Measurements from ENCODE around the gene DNAH11. TPM values are rescaled to one million over a fixed set of nuclear protein-coding genes. Genes with fewer than 3 reads are reported as not detected.

Gene DNAH11
- total RNA-seq, 1 experiment from 2014 or later = 0.91 TPM

DNA sequence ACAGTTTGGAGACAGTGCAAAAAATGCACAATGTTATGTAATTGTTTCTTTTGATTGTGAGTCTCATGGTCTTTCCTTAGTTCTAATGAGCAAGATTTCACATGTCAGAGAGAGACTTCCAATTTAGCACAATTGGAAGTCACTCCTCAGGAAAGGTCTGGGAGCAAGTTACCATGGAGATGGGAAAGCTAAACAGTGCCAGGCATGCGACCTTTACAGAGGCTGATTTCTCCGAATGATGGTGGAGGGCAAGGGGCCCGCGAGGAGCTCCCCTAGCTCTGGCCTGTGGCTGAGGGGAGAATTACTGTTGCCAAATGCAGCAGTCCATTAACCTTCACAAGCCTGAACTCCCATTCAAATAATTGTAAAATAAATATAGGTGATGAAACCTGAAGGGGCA is 343.6 kb downstream of the DNAH11 start:
- TF ChIP-seq, protein P1, sequence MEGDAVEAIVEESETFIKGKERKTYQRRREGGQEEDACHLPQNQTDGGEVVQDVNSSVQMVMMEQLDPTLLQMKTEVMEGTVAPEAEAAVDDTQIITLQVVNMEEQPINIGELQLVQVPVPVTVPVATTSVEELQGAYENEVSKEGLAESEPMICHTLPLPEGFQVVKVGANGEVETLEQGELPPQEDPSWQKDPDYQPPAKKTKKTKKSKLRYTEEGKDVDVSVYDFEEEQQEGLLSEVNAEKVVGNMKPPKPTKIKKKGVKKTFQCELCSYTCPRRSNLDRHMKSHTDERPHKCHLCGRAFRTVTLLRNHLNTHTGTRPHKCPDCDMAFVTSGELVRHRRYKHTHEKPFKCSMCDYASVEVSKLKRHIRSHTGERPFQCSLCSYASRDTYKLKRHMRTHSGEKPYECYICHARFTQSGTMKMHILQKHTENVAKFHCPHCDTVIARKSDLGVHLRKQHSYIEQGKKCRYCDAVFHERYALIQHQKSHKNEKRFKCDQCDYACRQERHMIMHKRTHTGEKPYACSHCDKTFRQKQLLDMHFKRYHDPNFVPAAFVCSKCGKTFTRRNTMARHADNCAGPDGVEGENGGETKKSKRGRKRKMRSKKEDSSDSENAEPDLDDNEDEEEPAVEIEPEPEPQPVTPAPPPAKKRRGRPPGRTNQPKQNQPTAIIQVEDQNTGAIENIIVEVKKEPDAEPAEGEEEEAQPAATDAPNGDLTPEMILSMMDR (IDR thresholded peaks at IDR 0.05; ENCODE audit: unreplicated experiment) = no peak
- no peak overlapping the region for H3K4me3 Mint-ChIP-seq (ENCODE audit: unreplicated experiment)
- ChIA-PET POLR2A (no interaction called here), CTCF (no interaction called here)
- intact Hi-C loops (cut with micrococcal nuclease) = no loop called here
- H3K4me1 Mint-ChIP-seq (ENCODE audit: insufficient read depth, unreplicated experiment) = no peaks in the 10 kb centered on the region
- H3K27me3 Mint-ChIP-seq (ENCODE audit: insufficient read depth, unreplicated experiment) = no peaks in the 10 kb centered on the region
- H3K36me3 Mint-ChIP-seq (ENCODE audit: insufficient read depth, unreplicated experiment) = no peaks in the 10 kb centered on the region
- no peak for DNase-seq (ENCODE audit: unreplicated experiment)
- no peaks in the 10 kb centered on the region for H3K9me3 Mint-ChIP-seq (ENCODE audit: unreplicated experiment)
- H3K27ac Mint-ChIP-seq (ENCODE audit: low read depth, unreplicated experiment) = no peak overlapping the region
- no TSS peak for BruUV-seq (replicated peaks)

DNA sequence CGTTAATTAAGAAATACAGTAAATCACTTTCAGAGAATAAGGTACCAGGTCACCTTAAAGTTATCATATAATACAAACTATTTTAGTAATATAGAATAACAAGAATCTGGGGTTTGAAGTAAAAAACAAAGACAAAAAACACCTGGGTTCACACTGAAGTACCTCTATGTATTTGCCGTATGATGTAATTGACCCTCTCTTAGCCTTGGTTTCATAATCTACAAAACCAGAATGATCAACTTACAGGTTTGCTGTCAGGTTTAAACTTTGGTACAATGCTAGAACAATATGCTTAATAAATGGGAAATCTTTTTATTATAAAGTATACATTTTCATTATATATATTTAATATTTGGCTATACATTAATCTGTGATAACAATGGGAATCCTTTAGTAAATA is 344.5 kb downstream of the DNAH11 start:
- H3K4me1 Mint-ChIP-seq (ENCODE audit: insufficient read depth, unreplicated experiment) = no peaks in the 10 kb centered on the region
- H3K9me3 Mint-ChIP-seq (ENCODE audit: unreplicated experiment) = no peaks in the 10 kb centered on the region
- ChIA-PET CTCF (no interaction called here), POLR2A (no interaction called here)
- H3K27me3 Mint-ChIP-seq (ENCODE audit: insufficient read depth, unreplicated experiment) = no peaks in the 10 kb centered on the region
- TF ChIP-seq, protein P1 (IDR thresholded peaks at IDR 0.05; ENCODE audit: unreplicated experiment) = no peak
- H3K36me3 Mint-ChIP-seq (ENCODE audit: insufficient read depth, unreplicated experiment) = no peaks in the 10 kb centered on the region
- no peak overlapping the region for H3K27ac Mint-ChIP-seq (ENCODE audit: low read depth, unreplicated experiment)
- DNase-seq (ENCODE audit: unreplicated experiment) = no peak
- BruUV-seq (replicated peaks) = no TSS peak
- intact Hi-C loops (cut with micrococcal nuclease) = no loop called here
- no peak overlapping the region for H3K4me3 Mint-ChIP-seq (ENCODE audit: unreplicated experiment)

DNA sequence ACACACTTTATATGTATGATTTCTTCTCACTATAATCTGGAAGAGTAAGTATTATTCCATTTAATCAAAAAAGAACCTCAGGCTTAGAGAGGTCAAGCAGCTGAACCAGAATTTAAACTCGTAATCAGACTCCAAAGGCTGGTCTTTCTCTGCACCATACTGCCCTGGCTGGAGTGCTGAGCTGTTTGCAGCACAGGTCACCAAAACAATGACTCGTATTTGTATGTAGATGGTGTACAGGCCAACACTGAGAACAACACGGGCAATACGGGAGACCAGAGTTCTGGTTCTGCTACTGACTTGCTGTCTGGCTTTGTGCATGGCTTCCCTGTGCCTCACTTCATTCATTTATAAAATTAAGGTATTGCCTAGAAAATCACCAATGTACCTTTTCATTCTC is 344.9 kb downstream of the DNAH11 start:
- TF ChIP-seq, protein P1 (IDR thresholded peaks at IDR 0.05; ENCODE audit: unreplicated experiment) = no peak
- POLR2A ChIA-PET = no interaction called here
- no peaks in the 10 kb centered on the region for H3K4me1 Mint-ChIP-seq (ENCODE audit: insufficient read depth, unreplicated experiment)
- H3K4me3 Mint-ChIP-seq (ENCODE audit: unreplicated experiment) = no peak overlapping the region
- H3K27me3 Mint-ChIP-seq (ENCODE audit: insufficient read depth, unreplicated experiment) = no peaks in the 10 kb centered on the region
- no peaks in the 10 kb centered on the region for H3K36me3 Mint-ChIP-seq (ENCODE audit: insufficient read depth, unreplicated experiment)
- no TSS peak for BruUV-seq (replicated peaks)
- CTCF ChIA-PET = interaction anchor here (0.7 kb wide), 1 partner anchor 1175 kb away, joined by 5 read pairs; no protein-coding TSS in a partner anchor
- no peak for DNase-seq (ENCODE audit: unreplicated experiment)
- H3K27ac Mint-ChIP-seq (ENCODE audit: low read depth, unreplicated experiment) = no peak overlapping the region
- intact Hi-C loops (cut with micrococcal nuclease) = no loop called here
- H3K9me3 Mint-ChIP-seq (ENCODE audit: unreplicated experiment) = no peaks in the 10 kb centered on the region

DNA sequence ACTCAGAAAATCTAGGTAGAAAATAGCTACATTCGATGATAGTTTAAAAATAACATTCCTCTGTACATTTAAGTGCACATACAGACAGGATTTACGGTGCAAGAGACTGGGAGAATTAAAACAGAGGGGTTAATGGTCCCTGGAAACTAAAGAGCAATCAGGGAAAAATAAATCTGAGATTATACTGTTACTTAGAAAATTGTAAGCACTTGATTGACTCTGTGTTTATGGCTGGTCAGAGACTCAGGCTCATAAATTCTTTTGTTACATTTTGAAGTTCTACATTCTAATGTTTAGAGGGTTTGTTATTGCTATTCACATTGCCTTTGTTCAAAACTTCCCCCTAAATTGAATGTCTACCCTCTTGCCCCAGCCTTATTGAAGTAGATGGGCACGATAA is 348.5 kb downstream of the DNAH11 start:
- BruUV-seq (replicated peaks) = no TSS peak
- CTCF ChIA-PET = no interaction called here

More for the DNA sequence above, 348.5 kb downstream of the DNAH11 start:
- Mint-ChIP-seq H3K36me3 (ENCODE audit: insufficient read depth, unreplicated experiment) (no peaks in the 10 kb centered on the region), H3K4me1 (ENCODE audit: insufficient read depth, unreplicated experiment) (no peaks in the 10 kb centered on the region), H3K27ac (ENCODE audit: low read depth, unreplicated experiment) (no peak overlapping the region), H3K9me3 (ENCODE audit: unreplicated experiment) (no peaks in the 10 kb centered on the region), H3K27me3 (ENCODE audit: insufficient read depth, unreplicated experiment) (no peaks in the 10 kb centered on the region), H3K4me3 (ENCODE audit: unreplicated experiment) (no peak overlapping the region)
- intact Hi-C loops (cut with micrococcal nuclease) = no loop called here
- no peak for DNase-seq (ENCODE audit: unreplicated experiment)
- TF ChIP-seq, protein P1 (IDR thresholded peaks at IDR 0.05; ENCODE audit: unreplicated experiment) = no peak
- POLR2A ChIA-PET = no interaction called here

All from MCF 10A (cell line).